ENCODE measurements around the gene CEPT1.
"Not testable (repeated sequence)": the region's sequence is repeated elsewhere in the genome, so short reads cannot be mapped to it uniquely, and the experiment has no call there.

Gene CEPT1

GRCh38 chr1:111214884-111215283 lies 74.9 kb downstream of the CEPT1 start:
- ChIA-PET POLR2A (no interaction called here), CTCF (interaction anchor here (0.9 to 2.3 kb wide), 6 partner anchors 8 to 186 kb away, joined by 3 to 17 read pairs (median 4); no protein-coding TSS in a partner anchor)
- no peak for TF ChIP-seq CTCF (IDR thresholded peaks at IDR 0.05; ENCODE audit: insufficient read depth, low read length, missing control alignments)
- no peak for DNase-seq (ENCODE audit: low read depth, low spot score)
- no peak overlapping the region for H3K4me3 ChIP-seq (ENCODE audit: low read depth, low read length)

- H3K4me3 ChIP-seq (ENCODE audit: low read depth, low read length); DNase-seq (ENCODE audit: low read depth, low spot score); POLR2A ChIA-PET: not testable (repeated sequence)
- CTCF ChIA-PET, result interaction anchor here (0.9 to 2.3 kb wide), 6 partner anchors 8 to 185 kb away, joined by 3 to 17 read pairs (median 4); no protein-coding TSS in a partner anchor
Measured at GRCh38 chr1:111215285-111215684, 75.3 kb downstream of the CEPT1 start.

- no peak overlapping the region for H3K4me3 ChIP-seq (ENCODE audit: low read depth, low read length)
- no peak for DNase-seq (ENCODE audit: low read depth, low spot score)
- TF ChIP-seq CTCF (IDR thresholded peaks at IDR 0.05; ENCODE audit: insufficient read depth, low read length, missing control alignments), result no peak
- POLR2A ChIA-PET, result no interaction called here
- CTCF ChIA-PET, result interaction anchor here (2.0 to 8.2 kb wide), 2 partner anchors 115 to 187 kb away, joined by 6 to 106 read pairs; no protein-coding TSS in a partner anchor
Measured at GRCh38 chr1:111216751-111217150, 76.7 kb downstream of the CEPT1 start.

DNA sequence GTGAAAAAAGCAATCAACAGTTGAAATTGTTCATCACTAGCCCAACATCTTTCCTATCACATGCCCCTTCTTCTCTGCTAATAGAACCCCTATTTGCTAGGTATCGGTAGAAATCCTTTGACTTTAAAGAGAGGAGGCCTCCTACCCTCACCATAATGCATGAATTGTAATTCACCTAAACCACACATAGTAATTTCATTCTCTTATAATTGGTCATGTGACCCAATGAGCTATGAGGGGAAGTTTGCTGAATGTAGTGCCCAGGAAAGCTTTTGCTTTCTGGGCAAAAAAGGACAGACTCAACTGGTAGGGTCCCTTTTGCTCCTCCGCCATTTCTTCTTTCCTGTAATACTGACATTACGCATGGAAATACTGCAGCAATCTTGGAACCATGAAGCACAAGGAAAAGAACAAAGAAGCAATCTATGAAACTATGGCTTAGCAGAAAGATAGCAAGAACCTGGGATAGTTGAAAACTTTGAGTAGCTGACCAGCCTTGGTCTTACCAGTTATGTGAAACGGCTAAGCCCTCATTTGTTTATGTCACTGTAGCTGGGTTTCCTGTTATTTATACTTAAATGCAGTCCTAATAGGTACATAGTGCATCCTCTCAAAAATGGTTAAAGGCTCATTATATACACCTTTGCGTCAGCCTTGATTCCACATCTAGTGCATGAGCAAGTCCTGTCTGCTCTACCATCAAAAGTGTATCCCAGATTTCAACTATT lies 77.3 kb downstream of the CEPT1 start:
- DNase-seq (ENCODE audit: low read depth, low spot score), result no peak
- H3K4me3 ChIP-seq (ENCODE audit: low read depth, low read length), result no peak overlapping the region
- ChIA-PET POLR2A (no interaction called here), CTCF (interaction anchor here (2.0 to 8.2 kb wide), 3 partner anchors 11 to 187 kb away, joined by 6 to 106 read pairs (median 13); partner anchors contain the start of gene CHI3L2)
- no peak for TF ChIP-seq CTCF (IDR thresholded peaks at IDR 0.05; ENCODE audit: insufficient read depth, low read length, missing control alignments)

- ChIA-PET CTCF (interaction anchor here (0.8 to 8.2 kb wide), 7 partner anchors 9 to 185 kb away, joined by 3 to 117 read pairs (median 6); partner anchors contain the start of gene CHI3L2), POLR2A (no interaction called here)
- H3K4me3 ChIP-seq (ENCODE audit: low read depth, low read length), result no peak overlapping the region
Measured at GRCh38 chr1:111218701-111219556, 78.9 kb downstream of the CEPT1 start.

More at GRCh38 chr1:111218701-111219556, 78.9 kb downstream of the CEPT1 start:
- DNase-seq (ENCODE audit: low read depth, low spot score), result no peak
- no peak for TF ChIP-seq CTCF (IDR thresholded peaks at IDR 0.05; ENCODE audit: insufficient read depth, low read length, missing control alignments)
